ENCODE measurements around the gene CAMK2B.

- TF ChIP-seq EZH2 (IDR thresholded peaks at IDR 0.05; ENCODE audit: borderline replicate concordance): no peak
- TF ChIP-seq CTCF (IDR thresholded peaks at IDR 0.05; ENCODE audit: poor library complexity): no peak
- no peak for TF ChIP-seq EZH2phosphoT487 (IDR thresholded peaks at IDR 0.05; ENCODE audit: low read depth, severe bottlenecking, unreplicated experiment)
Observed at GRCh38 chr7:44272981-44273380, 52.4 kb downstream of the CAMK2B start.

Data from hepatocyte (in vitro differentiated cells).